SW480 (cell line): ENCODE data around the gene EXD2.
A peak's percentile ranks its signal among the peaks of the same experiment; 100 is the strongest.
"Not testable (repeated sequence)": the region's sequence is repeated elsewhere in the genome, so short reads cannot be mapped to it uniquely, and the experiment has no call there.

Experiments used
- DNase-seq: peaks from one replicate; pipeline ENCODE4 v3.0.0-alpha.2; 2016; ENCODE audit warnings: low spot score

EXD2 gene

DNA sequence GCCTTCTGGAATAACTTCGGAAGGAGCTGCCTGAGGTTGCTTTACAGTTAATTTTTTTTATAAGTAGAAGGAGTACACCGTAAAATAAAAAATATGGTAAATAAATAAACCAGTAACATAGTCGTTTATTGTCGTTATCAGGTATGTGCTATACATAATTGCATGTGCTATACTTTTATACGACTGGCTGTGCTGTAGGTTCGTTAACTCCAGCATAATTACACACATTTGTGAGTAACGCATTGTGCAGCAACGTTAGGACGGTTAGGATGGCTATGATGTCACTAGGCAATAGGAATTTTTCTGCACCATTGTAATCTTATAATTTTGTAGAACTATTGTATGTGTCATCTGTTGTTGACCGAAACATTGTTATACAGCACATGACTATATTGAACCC, 8.5 kb downstream of the EXD2 start:
- no peak for DNase-seq

DNA sequence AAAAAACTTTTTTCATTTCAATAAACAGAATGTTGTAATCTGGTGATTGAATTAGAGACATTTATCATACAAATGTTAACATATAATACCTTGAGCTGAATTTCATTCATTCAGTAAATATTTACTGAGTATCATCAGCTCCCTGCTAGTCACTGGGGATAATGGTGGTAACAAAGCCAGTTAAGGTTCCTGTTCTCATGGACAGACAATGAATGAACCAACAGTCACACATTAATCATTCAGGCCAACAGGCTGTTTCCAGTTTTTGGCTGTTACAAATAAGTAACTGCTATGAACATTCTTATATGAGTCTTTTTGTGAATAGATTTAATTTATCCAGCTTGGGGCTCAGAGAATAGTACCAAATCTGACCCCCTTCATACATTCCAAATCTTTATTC, 13.5 kb downstream of the EXD2 start:
- DNase-seq, result no peak

DNA sequence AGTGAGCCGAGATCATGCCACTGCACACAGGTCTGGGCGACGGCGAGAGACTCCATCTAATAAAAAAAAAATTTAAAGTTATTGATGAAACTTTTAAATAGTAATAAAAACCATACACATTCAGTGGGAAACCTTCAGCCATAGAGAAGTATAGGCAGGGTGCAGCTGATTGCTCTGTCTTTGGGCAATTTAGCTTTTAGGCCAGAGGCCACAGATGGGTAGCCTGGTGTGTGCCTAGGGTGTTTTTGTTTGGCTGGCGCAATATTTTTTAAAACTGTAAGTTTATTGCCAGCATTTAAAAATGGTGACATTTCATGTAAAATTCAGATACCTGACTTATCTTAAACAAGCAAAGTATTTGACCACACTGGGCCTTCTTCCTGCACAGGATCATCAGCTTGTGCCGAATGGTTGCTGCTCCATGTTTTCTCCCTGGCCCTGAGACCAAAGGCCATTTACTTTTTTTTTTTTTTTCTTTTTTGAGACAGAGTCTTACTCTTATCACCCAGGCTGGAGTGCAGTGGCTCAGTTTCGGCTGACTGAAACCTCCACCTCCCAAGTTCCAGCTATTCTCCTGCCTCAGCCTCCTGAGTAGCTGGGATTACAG, 16.2 kb downstream of the EXD2 start:
- DNase-seq, result no peak

DNA sequence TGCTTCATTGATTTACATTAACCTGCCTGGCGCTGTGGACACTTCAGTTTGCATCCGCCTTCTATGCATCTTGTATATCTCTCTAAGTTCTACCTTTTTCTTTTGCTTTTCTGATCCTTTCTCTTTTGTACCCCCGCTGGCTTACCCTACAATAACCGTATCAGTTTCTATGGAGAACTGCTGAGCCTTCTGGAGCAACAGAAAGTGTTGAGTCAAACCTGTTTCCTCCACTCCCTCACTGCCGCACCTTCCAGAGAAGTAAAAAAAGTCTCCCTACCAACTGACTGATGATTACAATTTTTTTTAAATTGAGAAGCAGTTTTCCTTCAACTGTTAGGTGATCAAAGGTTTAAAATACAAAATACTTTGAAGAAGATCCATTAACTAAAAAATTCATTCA, 17.4 kb downstream of the EXD2 start:
- DNase-seq, result no peak

DNA sequence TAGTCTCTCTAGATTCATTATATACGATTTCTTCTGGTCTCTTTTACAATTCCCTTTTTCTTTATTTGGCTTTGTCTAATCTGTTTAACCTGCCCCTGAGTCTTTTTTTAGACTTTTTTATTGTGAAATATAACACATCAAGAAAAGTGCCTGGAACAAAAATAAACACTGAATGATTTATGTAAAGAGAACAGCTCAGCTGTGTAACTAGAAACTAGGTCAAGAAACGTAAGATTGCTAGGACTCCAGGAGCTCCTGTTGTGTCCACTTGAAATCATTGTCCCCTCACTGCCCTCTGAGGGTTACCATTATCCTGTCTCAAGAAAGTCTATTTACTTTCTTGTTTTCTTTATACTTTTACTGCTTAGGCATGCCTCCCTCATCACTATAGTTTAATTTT, 23.1 kb downstream of the EXD2 start:
- no peak for DNase-seq

DNA sequence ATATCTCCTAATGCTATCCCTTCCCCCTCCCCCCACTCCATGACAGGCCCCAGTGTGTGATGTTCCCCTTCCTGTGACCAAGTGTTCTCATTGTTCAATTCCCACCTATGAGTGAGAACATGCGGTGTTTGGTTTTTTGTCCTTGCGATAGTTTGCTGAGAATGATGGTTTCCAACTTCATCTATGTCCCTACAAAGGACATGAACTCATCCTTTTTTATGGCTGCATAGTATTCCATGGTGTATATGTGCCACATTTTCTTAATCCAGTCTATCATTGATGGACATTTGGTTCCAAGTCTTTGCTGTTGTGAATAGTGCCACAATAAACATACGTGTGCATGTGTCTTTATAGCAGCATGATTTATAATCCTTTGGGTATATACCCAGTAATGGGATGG, 26.4 kb downstream of the EXD2 start:
- DNase-seq, result not testable (repeated sequence)

DNA sequence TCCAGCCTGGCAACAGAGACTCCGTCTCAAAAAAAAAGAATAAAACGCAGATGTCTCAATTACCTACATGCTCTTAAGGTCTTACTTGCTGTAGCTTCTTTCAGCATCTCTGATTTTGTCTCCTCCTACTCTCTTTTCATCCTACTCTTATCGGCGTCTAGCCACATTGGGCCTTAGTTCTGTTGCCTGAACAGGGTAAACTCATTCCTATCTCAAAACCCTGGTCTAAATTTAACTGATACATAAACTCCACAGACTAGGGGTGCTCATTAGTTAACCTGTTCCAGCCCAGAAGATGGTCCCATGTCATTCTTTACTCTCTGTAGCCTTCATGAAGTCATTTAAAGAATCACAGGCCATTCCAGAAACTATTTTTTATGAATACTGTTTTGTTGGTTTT, 33.6 kb downstream of the EXD2 start:
- no peak for DNase-seq

DNA sequence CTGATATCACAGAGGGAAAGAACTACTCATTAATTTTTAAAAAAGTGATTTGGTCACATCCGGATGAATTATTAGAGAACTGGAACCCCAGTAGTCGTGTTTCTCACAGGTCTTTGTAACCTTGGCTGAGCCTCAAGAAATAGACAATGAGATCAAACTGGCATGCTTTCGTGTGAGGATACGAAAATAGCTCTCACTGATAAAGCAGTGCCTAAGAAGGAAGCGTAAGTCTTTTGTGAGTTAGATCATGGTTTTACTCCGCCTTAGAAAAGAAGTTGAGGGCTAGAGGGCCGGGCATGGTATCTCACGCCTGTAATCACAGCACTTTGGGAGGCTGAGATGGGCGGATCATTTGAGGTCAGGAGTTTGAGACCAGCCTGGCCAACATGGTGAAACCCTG, 34.9 kb downstream of the EXD2 start:
- DNase-seq, result no peak

DNA sequence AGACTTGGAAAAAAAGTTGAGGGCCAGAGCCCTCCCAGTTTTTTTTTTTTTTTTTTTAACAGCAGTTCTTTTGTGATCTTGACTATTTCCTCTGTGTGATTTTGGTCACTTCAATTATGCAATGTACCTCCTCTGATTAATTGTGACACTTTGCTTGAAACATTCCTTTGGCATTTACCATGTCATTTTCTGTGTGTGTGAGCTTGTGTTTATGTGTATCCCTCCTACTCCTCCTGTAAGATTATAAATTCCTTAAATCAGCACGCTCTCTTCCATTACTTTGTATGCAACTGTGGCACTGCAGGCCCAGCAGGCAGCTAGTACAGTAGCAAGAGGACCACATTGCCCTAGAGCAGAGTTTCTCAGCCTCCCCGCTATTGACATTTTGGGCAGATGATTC, 35.4 kb downstream of the EXD2 start:
- DNase-seq, result no peak

DNA sequence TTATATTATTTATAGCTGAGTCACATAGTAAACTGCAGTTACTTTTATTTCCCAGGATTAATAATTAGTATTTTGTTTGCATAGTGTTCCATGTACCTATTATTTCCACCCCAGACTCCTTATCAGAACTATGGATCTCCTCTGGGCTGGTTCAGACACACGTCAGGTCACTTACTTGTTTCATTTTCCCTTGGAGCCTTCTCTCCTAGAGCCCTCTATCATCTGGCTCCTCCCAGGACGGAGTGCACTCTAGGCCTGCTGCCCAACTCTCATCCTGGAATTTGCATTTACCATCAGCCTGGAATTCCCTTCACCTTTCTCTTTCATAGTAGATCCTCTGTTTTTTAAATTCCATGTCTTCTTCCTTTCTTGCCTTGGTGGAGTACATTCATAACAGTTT, 40.2 kb downstream of the EXD2 start:
- DNase-seq, result no peak

DNA sequence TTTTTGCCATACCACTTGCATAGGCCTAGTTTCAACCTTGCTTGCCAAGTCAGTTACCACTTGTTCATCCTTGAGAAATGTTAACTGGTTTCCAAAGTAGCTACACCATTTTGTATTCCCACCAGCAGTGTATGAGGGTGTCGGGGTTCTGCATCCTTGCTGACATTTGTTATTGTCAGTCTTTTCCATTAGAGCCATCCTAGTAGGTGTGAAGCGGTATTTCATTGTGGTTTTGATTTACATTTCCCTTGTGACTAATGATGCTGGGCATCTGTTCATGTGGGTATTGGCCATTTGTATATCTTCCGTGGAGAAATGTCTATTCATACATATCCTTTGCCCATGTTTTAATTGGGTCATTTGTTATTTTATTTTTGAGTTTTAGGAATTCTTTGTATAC, 41.1 kb downstream of the EXD2 start:
- no peak for DNase-seq

DNA sequence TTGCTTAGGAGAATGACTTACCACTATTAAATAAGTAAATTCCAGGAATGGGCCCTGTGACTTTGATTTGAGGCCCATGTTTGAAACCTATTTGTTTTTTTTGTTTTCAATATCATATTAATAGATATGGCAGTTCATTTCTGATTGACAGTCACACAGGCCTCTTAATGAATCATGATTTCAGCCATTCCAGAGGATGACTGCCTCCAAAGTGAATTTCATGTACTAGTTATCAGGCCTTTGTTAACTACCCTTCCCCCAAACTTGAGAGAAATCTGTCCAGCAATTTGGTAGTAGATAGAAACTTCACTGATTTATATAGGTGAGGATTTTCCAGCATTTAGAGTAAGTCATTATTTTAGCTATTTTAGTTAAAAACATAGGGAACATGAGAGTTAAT, 42.8 kb downstream of the EXD2 start:
- no peak for DNase-seq

DNA sequence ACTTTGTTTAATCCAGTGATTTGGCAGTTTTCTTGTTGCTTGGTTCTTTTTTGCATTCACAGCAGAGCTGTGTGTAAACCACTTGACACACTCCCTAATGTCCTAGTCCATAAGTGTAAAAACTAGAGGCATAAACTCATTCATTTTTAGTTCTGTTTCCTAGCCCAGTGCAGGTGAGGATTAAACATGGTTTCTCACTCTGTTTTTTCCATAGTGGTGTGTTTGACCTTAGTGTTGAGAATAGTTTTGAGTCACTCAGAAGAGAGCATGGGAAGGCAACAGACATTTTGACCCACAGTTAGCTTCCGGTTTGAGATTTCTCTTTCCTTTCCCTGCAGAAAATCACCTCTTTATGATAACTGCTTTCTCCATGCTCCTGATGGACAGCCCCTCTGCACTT, 44.4 kb downstream of the EXD2 start:
- DNase-seq, result no peak

DNA sequence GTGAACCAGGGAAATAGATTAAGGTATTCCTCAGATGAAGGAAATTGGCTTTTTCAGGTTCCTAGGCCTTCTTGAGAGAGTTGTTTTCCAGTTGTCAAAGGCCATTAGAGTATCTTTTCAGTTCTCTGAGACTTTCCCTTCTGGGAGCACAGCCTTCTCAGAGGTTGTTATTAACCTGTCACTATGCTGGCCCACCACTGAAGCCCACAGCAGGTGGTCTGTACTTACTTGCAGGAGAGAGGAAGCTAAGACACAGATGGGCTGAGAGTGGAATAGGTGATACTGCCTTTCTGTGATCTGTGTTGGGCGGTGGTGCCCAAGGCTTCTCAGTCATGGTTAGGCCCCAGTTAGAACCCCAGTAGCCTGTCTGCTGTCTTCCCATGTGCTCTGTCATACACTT, 45.8 kb downstream of the EXD2 start:
- DNase-seq, result no peak

DNA sequence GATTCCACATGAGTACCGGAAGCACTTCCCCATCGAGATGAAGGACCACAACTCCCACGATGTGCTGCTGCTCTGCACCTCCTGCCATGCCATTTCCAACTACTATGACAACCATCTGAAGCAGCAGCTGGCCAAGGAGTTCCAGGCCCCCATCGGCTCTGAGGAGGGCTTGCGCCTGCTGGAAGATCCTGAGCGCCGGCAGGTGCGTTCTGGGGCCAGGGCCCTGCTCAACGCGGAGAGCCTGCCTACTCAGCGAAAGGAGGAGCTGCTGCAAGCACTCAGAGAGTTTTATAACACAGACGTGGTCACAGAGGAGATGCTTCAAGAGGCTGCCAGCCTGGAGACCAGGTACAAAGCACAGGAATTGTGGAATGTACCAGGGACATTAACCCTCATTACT, 46.3 kb downstream of the EXD2 start:
- DNase-seq, result no peak

DNA sequence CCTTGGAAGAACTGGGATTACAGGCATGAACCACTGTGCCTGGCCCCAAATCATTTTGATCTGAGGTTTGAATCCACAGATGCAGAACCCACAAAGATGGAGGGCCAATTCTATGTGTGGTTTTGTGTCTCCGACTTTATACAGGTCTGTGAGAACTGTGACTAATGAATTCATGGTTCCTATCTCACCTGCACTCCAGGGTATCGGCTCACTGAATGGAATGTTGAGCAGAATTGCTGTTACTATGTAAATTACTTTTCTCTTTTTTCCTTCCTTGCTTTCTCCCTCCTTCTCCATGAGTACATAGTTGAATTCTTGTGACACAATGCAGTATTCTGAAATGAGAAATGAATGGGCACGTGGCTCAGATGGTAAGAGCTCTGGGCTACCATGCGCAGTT, 47.6 kb downstream of the EXD2 start:
- no peak for DNase-seq

DNA sequence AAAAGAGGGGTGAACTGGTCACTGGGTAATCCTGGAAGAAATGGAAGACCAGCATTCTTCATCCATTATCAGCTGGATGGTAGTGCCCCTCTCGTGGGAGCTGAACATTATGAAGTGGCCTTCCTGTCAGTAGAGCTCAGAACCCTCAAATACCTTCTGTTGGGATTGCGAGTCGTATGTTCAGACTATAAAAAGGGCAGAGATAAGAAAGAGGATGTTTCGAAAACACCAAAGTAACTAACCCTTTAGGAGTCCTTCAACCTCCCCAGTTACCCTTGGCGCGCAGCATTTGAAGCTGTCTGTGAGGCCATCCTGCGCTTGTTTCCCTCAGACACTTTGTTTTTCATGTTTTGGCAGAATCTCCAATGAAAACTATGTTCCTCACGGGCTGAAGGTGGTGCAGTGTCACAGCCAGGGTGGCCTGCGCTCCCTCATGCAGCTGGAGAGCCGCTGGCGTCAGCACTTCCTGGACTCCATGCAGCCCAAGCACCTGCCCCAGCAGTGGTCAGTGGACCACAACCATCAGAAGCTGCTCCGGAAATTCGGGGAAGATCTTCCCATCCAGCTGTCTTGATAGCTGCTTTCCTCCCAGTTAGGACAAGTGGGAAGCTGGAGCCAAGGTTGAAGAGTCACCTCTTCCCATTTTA, 49.4 kb downstream of the EXD2 start:
- DNase-seq, result no peak

DNA sequence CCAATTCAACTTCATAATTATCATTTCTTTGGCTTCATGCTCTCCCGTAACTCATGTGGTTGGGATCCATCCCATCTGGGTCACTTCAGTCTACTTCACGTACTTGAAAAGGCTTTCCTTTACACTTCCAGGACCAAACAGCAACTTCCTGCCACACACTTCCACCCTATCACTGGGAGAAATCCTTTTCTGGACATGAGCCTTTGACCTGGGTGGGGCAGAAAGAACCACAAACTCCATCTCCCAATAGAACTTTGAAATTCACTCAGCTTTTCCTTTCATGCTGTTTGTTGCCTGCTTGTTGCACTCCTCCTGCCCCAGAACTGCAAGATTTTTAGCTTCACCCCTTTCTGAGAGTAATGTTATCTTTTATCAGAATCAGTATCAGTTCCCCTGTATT, 50.3 kb downstream of the EXD2 start:
- peak; percentile 22 for DNase-seq

DNA sequence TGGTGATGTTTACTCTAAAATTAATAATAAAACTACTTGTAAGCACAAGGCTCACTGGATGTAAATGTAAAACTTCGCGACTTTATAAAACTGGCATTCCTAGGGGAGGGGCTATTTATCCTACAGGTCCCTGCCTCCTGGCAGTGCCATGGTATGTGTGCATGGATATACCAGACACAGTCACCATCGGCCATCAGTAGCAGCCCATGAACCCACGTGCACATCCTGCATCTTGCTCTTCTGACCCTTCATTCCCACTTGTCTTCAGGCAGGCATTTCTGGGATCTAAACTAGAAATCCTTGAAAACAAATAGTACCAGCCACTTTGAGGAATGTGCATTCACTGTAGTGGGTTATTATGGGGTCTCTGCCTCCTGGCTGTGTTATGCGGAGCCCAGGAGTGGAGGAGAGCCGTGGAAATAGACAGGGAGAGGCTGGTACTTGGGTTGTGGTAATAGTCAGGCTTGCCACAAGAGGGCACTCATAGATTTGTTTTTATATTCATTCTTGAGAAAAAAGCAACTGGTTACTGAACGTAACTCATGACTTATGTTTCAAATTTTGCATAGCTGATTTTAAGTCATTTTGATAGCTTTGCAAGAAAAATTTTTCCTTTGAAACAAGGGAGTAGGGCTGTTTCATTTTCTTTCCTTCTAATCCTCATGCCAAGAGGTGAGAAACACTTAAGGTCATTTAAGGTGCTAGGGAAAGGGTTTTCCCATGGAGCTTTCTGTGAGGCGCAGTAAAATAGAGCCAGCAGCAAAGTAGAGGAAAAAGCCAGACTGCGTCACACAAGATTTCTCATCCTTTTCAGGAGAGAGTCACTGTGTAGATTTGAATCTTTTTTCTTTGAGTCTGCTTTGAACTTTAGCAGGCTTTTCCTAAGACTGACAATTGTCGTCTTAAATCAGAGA, 51.3 kb downstream of the EXD2 start:
- DNase-seq, result peak; percentile 73

DNA sequence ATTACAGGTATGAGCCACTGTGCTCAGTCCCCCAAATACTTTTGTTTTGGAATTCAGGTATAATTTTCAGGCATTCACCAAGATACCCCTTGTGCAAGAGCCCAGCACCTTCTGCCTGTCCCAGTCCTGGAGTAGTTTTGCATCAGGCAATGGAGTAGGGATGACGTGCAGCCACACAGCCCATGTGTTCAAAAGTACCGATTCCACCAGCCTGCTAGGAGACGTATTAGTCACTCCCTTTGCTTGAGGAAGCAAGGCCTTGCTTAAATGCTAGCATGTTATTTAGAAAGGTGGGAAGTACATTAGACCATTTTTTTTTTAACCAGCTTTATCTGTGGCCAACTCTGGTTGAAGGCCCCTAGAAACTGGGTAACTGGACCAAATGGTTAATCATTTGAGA, 53.6 kb downstream of the EXD2 start:
- DNase-seq, result no peak

DNA sequence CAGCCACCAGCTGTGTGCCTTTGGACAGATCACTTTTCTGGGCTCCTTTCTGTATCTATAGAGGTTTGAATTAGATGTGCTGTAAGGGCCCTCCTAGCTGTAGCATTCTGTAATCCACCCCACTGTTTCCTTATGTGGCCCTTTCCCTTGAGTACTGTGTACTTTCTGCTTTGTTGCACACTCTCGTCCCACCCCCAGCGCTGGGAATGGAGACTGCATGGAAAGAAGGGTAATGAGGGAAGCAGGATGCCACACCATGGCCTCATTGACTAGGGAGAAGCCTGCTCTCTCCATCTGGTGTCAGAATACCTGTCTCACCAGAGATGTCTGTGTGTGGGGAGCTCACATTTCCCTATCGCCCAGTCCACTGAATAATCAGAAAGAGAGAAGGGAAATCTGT, 55.0 kb downstream of the EXD2 start:
- no peak for DNase-seq

DNA sequence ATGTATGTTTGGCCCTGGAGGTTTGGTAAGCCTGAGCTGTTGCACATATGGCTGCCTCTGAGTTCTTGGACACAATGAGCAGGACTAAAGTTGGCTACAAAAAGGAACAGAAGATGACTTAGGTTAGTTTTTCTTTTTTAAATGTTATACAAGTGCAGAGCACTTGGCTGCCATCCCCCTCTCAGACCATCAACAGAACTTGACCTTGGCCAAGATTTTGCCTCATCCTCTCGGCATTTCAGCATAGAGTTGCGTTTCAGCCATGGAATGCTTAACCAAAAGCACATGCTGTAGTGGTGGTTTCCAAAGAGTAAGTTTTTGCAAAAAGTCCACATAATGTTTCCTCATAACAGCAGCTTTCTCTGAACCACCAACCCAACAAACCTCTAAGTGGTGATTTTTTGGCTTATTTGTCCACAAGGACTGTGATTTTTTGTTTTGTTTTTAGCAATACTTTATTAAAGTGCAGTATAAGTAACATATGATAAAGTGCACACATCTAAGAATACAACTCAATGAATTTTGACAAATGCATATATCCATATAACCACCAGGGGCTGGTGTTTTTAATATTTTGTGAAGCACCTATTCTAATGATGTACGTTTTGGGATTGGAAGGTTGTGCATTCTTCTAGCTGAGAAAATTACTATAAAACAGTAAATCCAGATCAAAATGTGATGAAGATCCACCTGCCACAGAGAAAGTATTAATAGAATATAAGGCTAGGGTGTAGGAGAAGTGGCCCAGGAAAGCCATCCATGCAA, 56.6 kb downstream of the EXD2 start:
- DNase-seq, result no peak

DNA sequence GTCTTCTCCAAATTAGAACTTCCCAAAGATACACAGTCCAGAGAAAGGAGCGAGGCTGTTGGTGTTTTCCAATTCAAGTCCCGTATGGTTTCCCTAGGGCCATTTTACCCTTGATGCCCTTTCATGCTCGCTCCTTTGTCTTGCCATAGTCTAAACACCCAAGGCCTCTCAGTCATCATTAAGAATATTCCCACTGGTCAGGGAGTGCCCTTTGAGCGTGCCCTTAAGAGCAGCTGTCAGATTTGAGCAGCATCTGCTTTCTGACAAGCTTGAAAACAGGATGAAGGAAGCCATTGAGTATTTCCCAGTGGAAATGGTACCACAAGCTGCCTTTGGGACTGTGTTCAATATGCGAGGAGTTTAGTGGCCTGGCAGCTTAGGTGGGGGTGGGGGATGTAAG, 58.3 kb downstream of the EXD2 start:
- no peak for DNase-seq
